MCF 10A (cell line): Measurements from ENCODE around the gene PCDHGA10. TPM values are rescaled to one million over a fixed set of nuclear protein-coding genes. Genes with fewer than 3 reads are reported as not detected.
"Not testable (repeated sequence)": the region's sequence is repeated elsewhere in the genome, so short reads cannot be mapped to it uniquely, and the experiment has no call there.

Experiments used
- BruUV-seq: library from RNA; stranded (reverse); fragments of 400-500 nt; replicated peaks from 2 replicates; lab custom pipeline; 2021; lab: Mats Ljungman, UMichigan
- CTCF ChIA-PET: fragments of 300-600 bp; sonication (Branson Sonifier 250); formaldehyde crosslinking; extraction: SDS; loops from one replicate; lab custom pipeline; 2021; ENCODE audit warnings: antibody characterized with exemption, inconsistent platforms; lab: Yijun Ruan, JAX
- POLR2A ChIA-PET: fragments of 300-600, 350-650 bp; sonication (Branson Sonifier 250); formaldehyde crosslinking; extraction: SDS; loops from one replicate; lab custom pipeline; 2020; ENCODE audit warnings: antibody characterized with exemption, inconsistent platforms; lab: Yijun Ruan, JAX
- DNase-seq: peaks from one replicate; pipeline ENCODE4 v3.0.0-alpha.2; 2018; ENCODE audit not compliant: unreplicated experiment
- H3K27ac Mint-ChIP-seq: one replicate; pipeline ENCODE4 v1.8.0; 2022; ENCODE audit warnings: mild to moderate bottlenecking, low read depth, mixed read lengths; ENCODE audit not compliant: unreplicated experiment
- H3K27me3 Mint-ChIP-seq: one replicate; pipeline ENCODE4 v1.8.0; 2022; ENCODE audit warnings: mixed read lengths; ENCODE audit not compliant: insufficient read depth, unreplicated experiment
- H3K36me3 Mint-ChIP-seq: one replicate; pipeline ENCODE4 v1.8.0; 2022; ENCODE audit warnings: mild to moderate bottlenecking, moderate library complexity, mixed read lengths; ENCODE audit not compliant: insufficient read depth, unreplicated experiment
- H3K4me1 Mint-ChIP-seq: one replicate; pipeline ENCODE4 v1.8.0; 2022; ENCODE audit warnings: mixed read lengths; ENCODE audit not compliant: insufficient read depth, unreplicated experiment
- H3K4me3 Mint-ChIP-seq: one replicate; pipeline ENCODE4 v1.8.0; 2022; ENCODE audit warnings: mild to moderate bottlenecking, moderate library complexity, mixed read lengths; ENCODE audit not compliant: unreplicated experiment
- H3K9me3 Mint-ChIP-seq: one replicate; pipeline ENCODE4 v1.8.0; 2022; ENCODE audit warnings: mixed read lengths; ENCODE audit not compliant: unreplicated experiment
- intact Hi-C: fragments of 100-400 bp; cut with micrococcal nuclease; formaldehyde crosslinking; loops from 2 replicates; pipeline ENCODE4 v1.14.1; 2022
- total RNA-seq: library from RNA; stranded (reverse); gene quantifications from 2 replicates; pipeline ENCODE4 v1.2.3, GENCODE V29; 2022
- TF ChIP-seq, protein P1 (sequence below): fragments of 200-600 bp; IDR thresholded peaks from one replicate; pipeline ENCODE4 v1.8.0; 2022; ENCODE audit warnings: antibody characterized with exemption, mild to moderate bottlenecking; ENCODE audit not compliant: unreplicated experiment

Gene PCDHGA10
- total RNA-seq, 1 experiment from 2014 or later = 1.4 TPM

DNA sequence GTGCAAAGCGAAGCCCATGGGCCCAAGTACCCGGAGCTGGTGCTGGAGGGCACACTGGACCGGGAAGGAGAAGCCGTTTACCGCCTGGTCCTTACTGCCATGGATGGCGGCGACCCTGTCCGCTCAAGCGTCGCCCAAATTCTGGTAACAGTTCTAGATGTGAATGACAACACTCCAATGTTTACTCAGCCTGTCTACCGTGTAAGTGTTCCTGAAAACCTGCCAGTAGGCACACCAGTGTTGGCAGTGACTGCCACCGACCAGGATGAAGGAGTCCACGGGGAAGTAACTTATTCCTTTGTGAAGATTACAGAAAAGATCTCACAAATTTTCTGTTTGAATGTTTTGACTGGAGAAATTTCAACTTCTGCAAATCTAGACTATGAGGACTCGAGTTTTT lies 38.2 kb upstream of the PCDHGA10 start:
- Mint-ChIP-seq H3K27me3 (no peaks in the 10 kb centered on the region), H3K4me1 (no peaks in the 10 kb centered on the region), H3K4me3 (no peak overlapping the region), H3K27ac (no peak overlapping the region), H3K9me3 (peaks cover 21% of the 10 kb centered on the region), H3K36me3 (no peaks in the 10 kb centered on the region)
- no peak for DNase-seq
- CTCF ChIA-PET = interaction anchor here (0.8 to 2.0 kb wide), 5 partner anchors 135 to 198 kb away, joined by 3 to 6 read pairs (median 3); no protein-coding TSS in a partner anchor
- TF ChIP-seq, protein P1, sequence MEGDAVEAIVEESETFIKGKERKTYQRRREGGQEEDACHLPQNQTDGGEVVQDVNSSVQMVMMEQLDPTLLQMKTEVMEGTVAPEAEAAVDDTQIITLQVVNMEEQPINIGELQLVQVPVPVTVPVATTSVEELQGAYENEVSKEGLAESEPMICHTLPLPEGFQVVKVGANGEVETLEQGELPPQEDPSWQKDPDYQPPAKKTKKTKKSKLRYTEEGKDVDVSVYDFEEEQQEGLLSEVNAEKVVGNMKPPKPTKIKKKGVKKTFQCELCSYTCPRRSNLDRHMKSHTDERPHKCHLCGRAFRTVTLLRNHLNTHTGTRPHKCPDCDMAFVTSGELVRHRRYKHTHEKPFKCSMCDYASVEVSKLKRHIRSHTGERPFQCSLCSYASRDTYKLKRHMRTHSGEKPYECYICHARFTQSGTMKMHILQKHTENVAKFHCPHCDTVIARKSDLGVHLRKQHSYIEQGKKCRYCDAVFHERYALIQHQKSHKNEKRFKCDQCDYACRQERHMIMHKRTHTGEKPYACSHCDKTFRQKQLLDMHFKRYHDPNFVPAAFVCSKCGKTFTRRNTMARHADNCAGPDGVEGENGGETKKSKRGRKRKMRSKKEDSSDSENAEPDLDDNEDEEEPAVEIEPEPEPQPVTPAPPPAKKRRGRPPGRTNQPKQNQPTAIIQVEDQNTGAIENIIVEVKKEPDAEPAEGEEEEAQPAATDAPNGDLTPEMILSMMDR = no peak
- POLR2A ChIA-PET = no interaction called here
- intact Hi-C loops = no loop called here
- no TSS peak for BruUV-seq

DNA sequence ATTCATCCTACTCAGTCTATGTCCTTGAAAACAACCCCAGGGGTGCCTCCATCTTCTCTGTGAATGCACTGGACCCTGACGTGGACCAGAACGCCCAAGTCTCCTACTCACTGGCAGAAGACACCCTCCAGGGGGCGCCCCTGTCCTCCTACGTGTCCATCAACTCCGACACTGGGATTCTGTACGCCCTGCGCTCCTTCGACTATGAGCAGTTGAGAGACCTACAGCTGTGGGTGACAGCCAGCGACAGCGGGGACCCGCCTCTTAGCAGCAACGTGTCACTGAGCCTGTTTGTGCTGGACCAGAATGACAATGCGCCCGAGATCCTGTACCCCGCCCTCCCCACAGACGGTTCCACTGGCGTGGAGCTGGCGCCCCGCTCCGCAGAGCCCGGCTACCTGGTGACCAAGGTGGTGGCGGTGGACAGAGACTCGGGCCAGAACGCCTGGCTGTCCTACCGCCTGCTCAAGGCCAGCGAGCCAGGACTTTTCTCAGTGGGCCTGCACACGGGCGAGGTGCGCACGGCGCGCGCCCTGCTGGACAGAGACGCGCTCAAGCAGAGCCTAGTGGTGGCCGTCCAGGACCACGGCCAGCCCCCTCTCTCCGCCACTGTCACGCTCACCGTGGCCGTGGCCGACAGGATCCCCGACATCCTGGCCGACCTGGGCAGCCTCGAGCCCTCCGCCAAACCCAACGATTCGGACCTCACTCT lies 37.2 kb upstream of the PCDHGA10 start:
- DNase-seq, H3K36me3 Mint-ChIP-seq, H3K27me3 Mint-ChIP-seq, intact Hi-C loops, BruUV-seq, H3K4me1 Mint-ChIP-seq, H3K4me3 Mint-ChIP-seq, POLR2A ChIA-PET, H3K27ac Mint-ChIP-seq: not testable (repeated sequence)
- CTCF ChIA-PET = interaction anchor here (0.6 to 2.0 kb wide), 4 partner anchors 134 to 192 kb away, joined by 3 to 6 read pairs (median 4); no protein-coding TSS in a partner anchor
- peaks cover 18% of the 10 kb centered on the region for H3K9me3 Mint-ChIP-seq

DNA sequence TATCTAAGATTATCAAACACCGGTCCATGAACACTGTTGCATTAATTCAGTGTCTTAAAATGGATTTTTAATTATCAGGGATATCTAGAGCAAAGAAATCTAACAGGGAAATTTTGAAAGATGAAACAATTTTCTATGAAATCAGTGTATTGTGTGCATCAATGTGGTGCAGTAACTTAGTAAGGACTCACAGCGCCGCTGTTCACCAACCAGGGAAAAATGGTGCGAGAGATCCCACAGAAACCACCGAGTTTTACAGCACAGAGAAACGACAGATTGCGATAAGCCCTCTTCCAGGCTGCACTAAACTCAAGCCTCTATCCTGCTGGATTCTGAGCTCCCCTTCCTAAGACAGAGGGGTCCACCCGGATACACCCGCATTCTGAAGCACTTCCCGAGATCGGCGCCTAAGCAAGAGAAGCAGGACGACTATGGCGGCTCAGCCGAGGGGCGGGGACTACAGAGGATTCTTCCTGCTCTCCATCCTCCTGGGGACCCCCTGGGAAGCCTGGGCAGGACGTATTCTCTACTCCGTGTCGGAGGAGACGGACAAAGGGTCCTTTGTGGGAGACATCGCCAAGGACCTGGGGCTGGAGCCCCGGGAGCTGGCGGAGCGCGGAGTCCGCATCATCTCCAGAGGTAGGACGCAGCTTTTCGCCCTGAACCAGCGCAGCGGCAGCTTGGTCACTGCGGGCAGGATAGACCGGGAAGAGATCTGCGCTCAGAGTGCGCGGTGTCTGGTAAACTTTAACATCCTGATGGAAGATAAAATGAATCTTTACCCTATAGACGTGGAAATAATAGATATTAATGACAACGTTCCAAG lies 30.1 kb upstream of the PCDHGA10 start, which contains the start of gene PCDHGA7:
TSS of gene PCDHGA7 (plus strand) at position 274 of the 826 bp plus-strand sequence. CDS start at position 432, 158 bp downstream.
- Mint-ChIP-seq H3K4me1 (no peaks in the 10 kb centered on the region), H3K36me3 (peaks cover 4% of the 10 kb centered on the region), H3K4me3 (peak within 1 kb of the TSS; percentile 64), H3K27me3 (no peaks in the 10 kb centered on the region), H3K9me3 (no peaks in the 10 kb centered on the region), H3K27ac (no peak within 1 kb of the TSS)
- ChIA-PET CTCF (interaction anchor here (0.6 to 1.9 kb wide), 22 partner anchors 9 to 234 kb away, joined by 3 to 12 read pairs (median 4); partner anchors contain the start of genes PCDHB11, PCDHGA8, PCDHGC3 and TAF7), POLR2A (interaction anchor here (1.0 to 1.2 kb wide), 3 partner anchors 62 to 178 kb away, joined by 3 to 4 read pairs (median 4); partner anchors contain the start of gene TAF7)
- intact Hi-C loops = no loop called here
- TF ChIP-seq, protein P1 = peak; percentile 18
- BruUV-seq = TSS peak; percentile 39
- DNase-seq = no peak

DNA sequence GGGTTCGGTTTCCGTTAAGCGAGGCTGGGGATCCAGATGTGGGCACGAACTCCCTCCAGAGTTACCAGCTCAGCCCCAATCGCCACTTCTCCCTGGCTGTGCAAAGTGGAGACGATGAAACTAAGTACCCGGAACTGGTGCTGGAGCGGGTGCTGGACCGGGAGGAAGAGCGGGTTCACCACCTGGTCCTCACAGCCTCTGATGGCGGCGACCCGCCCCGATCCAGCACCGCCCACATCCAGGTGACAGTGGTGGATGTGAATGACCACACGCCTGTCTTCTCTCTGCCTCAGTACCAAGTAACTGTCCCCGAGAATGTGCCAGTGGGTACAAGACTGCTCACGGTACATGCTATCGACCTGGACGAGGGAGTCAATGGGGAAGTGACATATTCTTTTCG lies 29.4 kb upstream of the PCDHGA10 start:
- ChIA-PET CTCF (interaction anchor here (0.6 to 1.9 kb wide), 18 partner anchors 9 to 234 kb away, joined by 3 to 12 read pairs (median 4); partner anchors contain the start of genes PCDHB11, PCDHGA8, PCDHGC3 and TAF7), POLR2A (interaction anchor here (1.1 to 1.2 kb wide), 2 partner anchors 141 to 178 kb away, joined by 3 to 4 read pairs; no protein-coding TSS in a partner anchor)
- peaks cover 4% of the 10 kb centered on the region for H3K36me3 Mint-ChIP-seq
- no peaks in the 10 kb centered on the region for H3K27me3 Mint-ChIP-seq
- no TSS peak for BruUV-seq
- TF ChIP-seq, protein P1 = no peak
- DNase-seq = no peak
- intact Hi-C loops = no loop called here
- no peak overlapping the region for H3K4me3 Mint-ChIP-seq
- H3K9me3 Mint-ChIP-seq = peaks cover 2% of the 10 kb centered on the region
- no peaks in the 10 kb centered on the region for H3K4me1 Mint-ChIP-seq
- H3K27ac Mint-ChIP-seq = no peak overlapping the region
